HCT116 (cell line): ENCODE data around the gene KAT6B. TPM values are rescaled to one million over a fixed set of nuclear protein-coding genes. Genes with fewer than 3 reads are reported as not detected.

ENCODE experiments used
- ATAC-seq: fragments of 200-7000 bp; cut with Tn5 transposase; 2 replicates; pipeline ENCODE4 v1.9.1; 2020; ENCODE audit warnings: mild to moderate bottlenecking, moderate library complexity
- BruUV-seq: library from RNA; stranded (reverse); fragments of 400-500 nt; replicated peaks from 2 replicates; lab custom pipeline; 2021; lab: Mats Ljungman, UMichigan
- CTCF ChIA-PET: fragments of 300-600 bp; sonication (Branson Sonifier 250); formaldehyde crosslinking; loops from one replicate; lab custom pipeline; 2021; ENCODE audit warnings: antibody characterized with exemption; lab: Charles Lee
- POLR2A ChIA-PET: fragments of 300-600, 350-600 bp; sonication (Branson Sonifier 250); formaldehyde crosslinking; loops from one replicate; lab custom pipeline; 2021; ENCODE audit warnings: antibody characterized with exemption; lab: Charles Lee
- RAD21 ChIA-PET, 2 experiments: fragments of 300-600 bp; sonication (Branson Sonifier 250); formaldehyde crosslinking; loops; one replicate each; lab custom pipeline; 2023; ENCODE audit warnings: low total read pairs in 2 of 2; ENCODE audit not compliant: uncharacterized antibody in 2 of 2, unreplicated experiment in 2 of 2, low non-redundant PET in 1 of 2; lab: Charles Lee
- DNase-seq: peaks from one replicate; pipeline ENCODE4 v3.0.0-alpha.2; 2010; ENCODE audit warnings: low read depth, low spot score
- H2AFZ ChIP-seq: fragments of 200-600 bp; shearing (Covaris generic), sonication (generic); 2 replicates; pipeline ENCODE4 v1.6.1; 2017; ENCODE audit warnings: low read depth, mixed run types, mixed read lengths, antibody characterized with exemption, low read length; ENCODE audit not compliant: poor library complexity, severe bottlenecking
- H3K27ac ChIP-seq: 2 replicates; pipeline ENCODE4 v1.5.1; 2012; ENCODE audit warnings: low read depth, low read length
- H3K27me3 ChIP-seq: fragments of 200-600 bp; sonication (generic); 2 replicates; pipeline ENCODE4 v1.6.1; 2016; ENCODE audit warnings: mixed run types, low read length, mixed read lengths; ENCODE audit not compliant: insufficient read depth
- H3K36me3 ChIP-seq, 2 experiments: fragments of 200-500 bp in 1 of 2; fragments of 200-600 bp in 1 of 2; sonication (Bioruptor generic) in 1 of 2; sonication (generic) in 1 of 2; 2 replicates each; pipeline versions ENCODE4 v1.5.1 to v1.6.1; 2014 to 2016; ENCODE audit warnings: low read length in 2 of 2, inconsistent platforms in 1 of 2, mixed read lengths in 1 of 2, mixed run types in 1 of 2; ENCODE audit not compliant: insufficient read depth in 2 of 2, control insufficient read depth in 1 of 2
- H3K4me1 ChIP-seq, 2 experiments: fragments of 200-600 bp in 1 of 2; sonication (generic) in 1 of 2; 2 replicates each; pipeline versions ENCODE4 v1.5.1 to v1.6.1; 2012 to 2017; ENCODE audit warnings: low read length in 2 of 2, inconsistent platforms in 1 of 2, mild to moderate bottlenecking in 1 of 2, mixed read lengths in 1 of 2, mixed run types in 1 of 2, moderate library complexity in 1 of 2; ENCODE audit not compliant: insufficient read depth in 2 of 2, control insufficient read depth in 1 of 2
- H3K4me2 ChIP-seq: fragments of 200-600 bp; sonication (generic); 2 replicates; pipeline ENCODE4 v1.6.1; 2017; ENCODE audit warnings: mixed run types, low read length, mixed read lengths
- H3K4me3 ChIP-seq, 2 experiments: fragments of 200-600 bp in 1 of 2; sonication (generic) in 1 of 2; replicated peaks in 1 of 2; 2 replicates each; pipeline ENCODE4 v1.5.1; 2011 to 2016; ENCODE audit warnings: low read length in 2 of 2, control low read depth in 1 of 2, low read depth in 1 of 2, mild to moderate bottlenecking in 1 of 2, mixed read lengths in 1 of 2, mixed run types in 1 of 2
- H3K79me2 ChIP-seq: fragments of 200-600 bp; sonication (generic); 2 replicates; pipeline ENCODE4 v1.6.1; 2017; ENCODE audit warnings: mild to moderate bottlenecking, mixed run types, low read length, moderate library complexity, mixed read lengths; ENCODE audit not compliant: insufficient read depth
- H3K9ac ChIP-seq: fragments of 200-600 bp; sonication (generic); 2 replicates; pipeline ENCODE4 v1.6.1; 2016; ENCODE audit warnings: low read length, mixed read lengths
- H3K9me2 ChIP-seq: fragments of 200-600 bp; sonication (generic), shearing (Covaris generic); 2 replicates; pipeline ENCODE4 v1.6.1; 2017; ENCODE audit warnings: mixed run types, mild to moderate bottlenecking, moderate library complexity; ENCODE audit not compliant: insufficient read depth
- H3K9me3 ChIP-seq, 2 experiments: fragments of 200-500 bp in 1 of 2; fragments of 200-600 bp in 1 of 2; sonication (Bioruptor generic) in 1 of 2; sonication (generic) in 1 of 2; 2 replicates each; pipeline ENCODE4 v1.6.1; 2014 to 2017; ENCODE audit warnings: low read length in 2 of 2, mixed read lengths in 2 of 2, inconsistent platforms in 1 of 2, low read depth in 1 of 2, mild to moderate bottlenecking in 1 of 2, mixed run types in 1 of 2, moderate library complexity in 1 of 2; ENCODE audit not compliant: control insufficient read depth in 1 of 2, insufficient read depth in 1 of 2
- H4K20me1 ChIP-seq: fragments of 200-600 bp; sonication (generic), shearing (Covaris generic); 2 replicates; pipeline ENCODE4 v1.6.1; 2017; ENCODE audit warnings: mixed run types, mild to moderate bottlenecking, moderate library complexity; ENCODE audit not compliant: insufficient read depth
- ATF3 ChIP-seq: IDR thresholded peaks from 2 replicates; pipeline ENCODE4 v1.6.1; 2012
- CTCF ChIP-seq, 3 experiments: fragments of 200-600 bp in 1 of 3; sonication (generic) in 1 of 3; IDR thresholded peaks in 2 of 3; conservative IDR thresholded peaks in 1 of 3; 2 replicates each; pipeline ENCODE4 v1.5.1; 2012 to 2017; ENCODE audit warnings: low read depth in 2 of 3, low read length in 2 of 3, antibody characterized with exemption in 1 of 3, borderline replicate concordance in 1 of 3, control low read depth in 1 of 3, mild to moderate bottlenecking in 1 of 3, mixed read lengths in 1 of 3, mixed run types in 1 of 3, moderate library complexity in 1 of 3; ENCODE audit not compliant: insufficient read depth in 1 of 3
- EGR1 ChIP-seq: IDR thresholded peaks from 2 replicates; pipeline ENCODE4 v1.6.1; 2012; ENCODE audit warnings: low read depth
- FOSL1 ChIP-seq: IDR thresholded peaks from 2 replicates; pipeline ENCODE4 v1.6.1; 2012; ENCODE audit warnings: low read depth
- JUND ChIP-seq: IDR thresholded peaks from 2 replicates; pipeline ENCODE4 v1.6.1; 2012
- MAX ChIP-seq: IDR thresholded peaks from 2 replicates; pipeline ENCODE4 v1.6.1; 2012
- POLR2A ChIP-seq: IDR thresholded peaks from 2 replicates; pipeline ENCODE4 v1.7.0; 2011; ENCODE audit warnings: borderline replicate concordance; ENCODE audit not compliant: insufficient read depth, insufficient read length; ENCODE audit errors: extremely low read depth
- SIN3A ChIP-seq: IDR thresholded peaks from 2 replicates; pipeline ENCODE4 v1.6.1; 2012; ENCODE audit warnings: low read depth
- SP1 ChIP-seq: IDR thresholded peaks from 2 replicates; pipeline ENCODE4 v1.6.1; 2012; ENCODE audit warnings: low read depth
- SRF ChIP-seq: IDR thresholded peaks from 2 replicates; pipeline ENCODE4 v1.6.1; 2012; ENCODE audit warnings: low read depth
- ZBTB33 ChIP-seq: IDR thresholded peaks from 2 replicates; pipeline ENCODE4 v1.6.1; 2011; ENCODE audit warnings: mild to moderate bottlenecking, low read length, moderate library complexity; ENCODE audit not compliant: insufficient replicate concordance; ENCODE audit errors: extremely low read depth
- intact Hi-C: fragments of 100-400 bp; cut with micrococcal nuclease; formaldehyde crosslinking; loops from 2 replicates; pipeline ENCODE4 v1.10.0; 2022
- total RNA-seq: library from RNA; stranded (reverse); gene quantifications from one replicate; pipeline ENCODE4 v1.2.1, GENCODE V29; 2021; ENCODE audit not compliant: unreplicated experiment

The KAT6B gene
- total RNA-seq, 1 experiment from 2014 or later, result 17.8 TPM

GRCh38 chr10:75040576-75040975 is 214.2 kb downstream of the KAT6B start:
- Histone ChIP-seq H3K9me3 (no peaks in the 10 kb centered on the region), H3K4me1 (peaks cover 0 to 8% of the 10 kb centered on the region in 2 experiments; a peak in 2 of 4 replicates), H2AFZ (no peak overlapping the region), H3K4me3 (no peak overlapping the region), H3K9ac (no peak overlapping the region), H3K9me2 (no peaks in the 10 kb centered on the region), H3K27ac (no peak overlapping the region), H4K20me1 (no peaks in the 10 kb centered on the region), H3K79me2 (no peaks in the 10 kb centered on the region), H3K36me3 (no peaks in the 10 kb centered on the region), H3K4me2 (no peak overlapping the region), H3K27me3 (no peaks in the 10 kb centered on the region)
- ChIA-PET RAD21 (no interaction called here), POLR2A (no interaction called here), CTCF (no interaction called here)
- intact Hi-C loops, result no loop called here
- no peak for DNase-seq
- BruUV-seq, result no TSS peak
- TF ChIP-seq JUND, result no peak
- no peak for TF ChIP-seq SRF
- no peak for TF ChIP-seq SIN3A
- no peak for TF ChIP-seq EGR1
- no peak for TF ChIP-seq SP1
- no peak for TF ChIP-seq ATF3
- no peak for TF ChIP-seq ZBTB33
- no peak for TF ChIP-seq POLR2A
- no peak for TF ChIP-seq CTCF (IDR thresholded peaks at IDR 0.05 in 2 of 3, conservative IDR thresholded peaks at IDR 0.05 in 1 of 3; ENCODE audit: borderline replicate concordance in 1 of 3, insufficient read depth in 1 of 3, low read depth in 2 of 3, low read length in 2 of 3)
- TF ChIP-seq MAX, result no peak
- no peak for TF ChIP-seq FOSL1
- ATAC-seq, result no peak
